Measurements from ENCODE around the gene RPL27. TPM values are rescaled to one million over a fixed set of nuclear protein-coding genes. Genes with fewer than 3 reads are reported as not detected.

The RPL27 gene
- polyA plus RNA-seq, 1 donor (not counting 4 experiments of a cell fraction or from before 2014, with no cell fraction given): 7,614 TPM

GRCh38 chr17:43030137-43030767 lies 32.0 kb downstream of the RPL27 start:
- no peaks in the 10 kb centered on the region for H3K9me3 ChIP-seq (ENCODE audit: control insufficient read depth, low read depth, low read length)
- no peaks in the 10 kb centered on the region for H4K20me1 ChIP-seq (ENCODE audit: control insufficient read depth, extremely low read depth, insufficient read depth, low read length)
- H3K9ac ChIP-seq (ENCODE audit: control insufficient read depth, extremely low read depth, insufficient read depth, low read length): no peak overlapping the region
- no peak overlapping the region for H3K4me3 ChIP-seq (ENCODE audit: control insufficient read depth in 2 of 3, extremely low read depth in 1 of 3, insufficient read depth in 2 of 3, low read depth in 1 of 3, low read length in 3 of 3)
- no peaks in the 10 kb centered on the region for H3K9me1 ChIP-seq (ENCODE audit: control insufficient read depth, extremely low read depth, insufficient read depth, low read length)
- no peaks in the 10 kb centered on the region for H3K4me1 ChIP-seq (ENCODE audit: control insufficient read depth, extremely low read depth, insufficient read depth, low read length)
- H3K27ac ChIP-seq (ENCODE audit: control insufficient read depth, insufficient read depth, low read length): no peak overlapping the region
- no peak for DNase-seq (ENCODE audit: low read depth, low spot score)
- dilution Hi-C loops (cut with MboI; ENCODE audit: extremely low pct_ligation_motif_present, low sequenced_read_pairs): no loop called here
- H3K4me2 ChIP-seq (ENCODE audit: control insufficient read depth, extremely low read depth, insufficient read depth, low read depth, low read length): no peak overlapping the region
- H2AFZ ChIP-seq (ENCODE audit: control insufficient read depth, low read length): no peak overlapping the region
- TF ChIP-seq CTCF (optimal IDR thresholded peaks at IDR 0.05 in 1 of 3, IDR thresholded peaks at IDR 0.05 in 1 of 3, conservative IDR thresholded peaks at IDR 0.05 in 1 of 3; ENCODE audit: extremely low read depth in 1 of 3, insufficient read depth in 2 of 3, low read length in 3 of 3) (no peak), EZH2 (IDR thresholded peaks at IDR 0.05; ENCODE audit: low read length) (no peak)
- no peaks in the 10 kb centered on the region for H3K79me2 ChIP-seq (ENCODE audit: control insufficient read depth, insufficient read depth, low read length)
- peaks cover 12% of the 10 kb centered on the region for H3K27me3 ChIP-seq (ENCODE audit: control insufficient read depth, extremely low read depth, insufficient read depth, low read length)
- H3K36me3 ChIP-seq (ENCODE audit: control insufficient read depth in 2 of 2, extremely low read depth in 1 of 2, insufficient read depth in 2 of 2, low read length in 2 of 2): no peaks in the 10 kb centered on the region
- no peak for FAIRE-seq

- Histone ChIP-seq H4K20me1 (ENCODE audit: control insufficient read depth, extremely low read depth, insufficient read depth, low read length) (no peaks in the 10 kb centered on the region), H3K9me1 (ENCODE audit: control insufficient read depth, extremely low read depth, insufficient read depth, low read length) (no peaks in the 10 kb centered on the region), H3K9ac (ENCODE audit: control insufficient read depth, extremely low read depth, insufficient read depth, low read length) (no peak overlapping the region), H3K4me1 (ENCODE audit: control insufficient read depth, extremely low read depth, insufficient read depth, low read length) (no peaks in the 10 kb centered on the region), H3K36me3 (ENCODE audit: control insufficient read depth in 2 of 2, extremely low read depth in 1 of 2, insufficient read depth in 2 of 2, low read length in 2 of 2) (no peaks in the 10 kb centered on the region), H3K9me3 (ENCODE audit: control insufficient read depth, low read depth, low read length) (no peaks in the 10 kb centered on the region), H3K4me2 (ENCODE audit: control insufficient read depth, extremely low read depth, insufficient read depth, low read depth, low read length) (no peak overlapping the region), H3K27ac (ENCODE audit: control insufficient read depth, insufficient read depth, low read length) (no peak overlapping the region), H3K79me2 (ENCODE audit: control insufficient read depth, insufficient read depth, low read length) (no peaks in the 10 kb centered on the region), H3K27me3 (ENCODE audit: control insufficient read depth, extremely low read depth, insufficient read depth, low read length) (peaks cover 4% of the 10 kb centered on the region), H3K4me3 (ENCODE audit: control insufficient read depth in 2 of 3, extremely low read depth in 1 of 3, insufficient read depth in 2 of 3, low read depth in 1 of 3, low read length in 3 of 3) (no peak overlapping the region), H2AFZ (ENCODE audit: control insufficient read depth, low read length) (no peak overlapping the region)
- DNase-seq (ENCODE audit: low read depth, low spot score) (no peak), FAIRE-seq (no peak)
- TF ChIP-seq CTCF (optimal IDR thresholded peaks at IDR 0.05 in 1 of 3, IDR thresholded peaks at IDR 0.05 in 1 of 3, conservative IDR thresholded peaks at IDR 0.05 in 1 of 3; ENCODE audit: extremely low read depth in 1 of 3, insufficient read depth in 2 of 3, low read length in 3 of 3) (no peak), EZH2 (IDR thresholded peaks at IDR 0.05; ENCODE audit: low read length) (no peak)
- dilution Hi-C loops (cut with MboI; ENCODE audit: extremely low pct_ligation_motif_present, low sequenced_read_pairs): no loop called here
Measured at GRCh38 chr17:43031666-43032065, 33.4 kb downstream of the RPL27 start.
